Vagina (tissue), 2 donors: Measurements from ENCODE around the gene SLC5A2.

Experiments
- CTCF ChIP-seq, 3 experiments: fragments of 450-650 bp in 2 of 3; fragments of 200-600 bp in 1 of 3; sonication (generic) in 1 of 3; IDR thresholded peaks; one replicate each; pipeline ENCODE4 v1.5.1; 2017 to 2019; ENCODE audit warnings: antibody characterized with exemption in 3 of 3, mild to moderate bottlenecking in 2 of 3, moderate library complexity in 2 of 3
- POLR2A ChIP-seq, 2 donors: fragments of 450-650 bp; IDR thresholded peaks; one replicate each; pipeline ENCODE4 v1.6.1; 2017; ENCODE audit warnings: antibody characterized with exemption in 2 of 2, mild to moderate bottlenecking in 2 of 2, moderate library complexity in 2 of 2

DNA sequence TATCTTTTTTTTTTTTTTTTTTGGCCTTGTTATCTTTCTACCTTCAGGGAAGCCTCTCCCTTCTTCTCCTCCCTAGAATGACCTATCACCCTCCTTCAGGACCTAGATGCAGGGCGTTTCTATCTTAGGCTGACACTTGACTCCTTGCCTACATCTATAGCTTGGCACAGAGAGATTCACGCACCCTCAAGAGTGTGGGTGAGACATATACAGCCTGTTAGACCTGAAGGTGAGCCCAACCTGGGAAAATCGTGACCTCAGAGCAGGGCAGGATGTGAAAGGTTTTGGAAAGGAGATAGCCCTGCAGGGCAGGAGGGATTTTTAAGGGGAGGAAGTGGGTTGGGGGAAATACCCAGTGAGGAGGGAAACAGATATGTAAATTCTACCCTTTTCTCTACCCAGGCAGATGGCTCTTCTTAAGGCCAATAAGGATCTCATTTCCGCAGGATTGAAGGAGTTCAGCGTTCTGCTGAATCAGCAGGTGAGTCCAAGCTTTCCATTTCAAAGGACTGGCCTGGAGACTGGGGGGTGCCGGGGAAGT lies 44.9 kb downstream of the SLC5A2 start, which contains the start of gene AHSP:
- no peak for TF ChIP-seq CTCF (IDR thresholded peaks at IDR 0.05)
- no peak for TF ChIP-seq POLR2A (IDR thresholded peaks at IDR 0.05)
